ENCODE measurements around the gene ADAMTS17.

- no peak for TF ChIP-seq CTCF (IDR thresholded peaks at IDR 0.05)
- no peak for TF ChIP-seq POLR2A (IDR thresholded peaks at IDR 0.05)
These were observed 96.3 kb downstream of the ADAMTS17 start for GRCh38 chr15:100245487-100245820.

All from heart left ventricle (tissue), 13 donors.